Sigmoid colon (tissue), 7 donors: Measurements from ENCODE around the gene TLR8. TPM values are rescaled to one million over a fixed set of nuclear protein-coding genes. Genes with fewer than 3 reads are reported as not detected.

Experiments
- DNase-seq: peaks from one replicate; pipeline ENCODE4 v3.0.0-alpha.2; 2019
- H3K27ac ChIP-seq, 4 donors: fragments of 200-600 bp; sonication (generic); one replicate each; pipeline ENCODE4 v1.5.1; 2016 to 2019; ENCODE audit warnings: mild to moderate bottlenecking in 1 of 4
- H3K27me3 ChIP-seq, 3 donors: fragments of 200-600 bp; sonication (generic); one replicate each; pipeline ENCODE4 v1.5.1; 2019; ENCODE audit warnings: mild to moderate bottlenecking in 1 of 3
- H3K36me3 ChIP-seq, 4 donors: fragments of 200-600 bp; sonication (generic); one replicate each; pipeline ENCODE4 v1.5.1; 2016 to 2019
- H3K4me1 ChIP-seq, 4 donors: fragments of 200-600 bp; sonication (generic); one replicate each; pipeline ENCODE4 v1.5.1; 2017 to 2019
- H3K4me3 ChIP-seq, 4 donors: fragments of 200-600 bp; sonication (generic); one replicate each; pipeline ENCODE4 v1.5.1; 2017 to 2019; ENCODE audit warnings: mild to moderate bottlenecking in 2 of 4, moderate library complexity in 1 of 4
- H3K9me3 ChIP-seq, 4 donors: fragments of 200-600 bp in 3 of 4; sonication (generic) in 3 of 4; one replicate each; pipeline versions ENCODE4 v1.5.1 to v1.6.1; 2013 to 2019
- CTCF ChIP-seq, 4 experiments: fragments of 450-650 bp in 3 of 4; fragments of 200-600 bp in 1 of 4; IDR thresholded peaks; one replicate each; pipeline ENCODE4 v1.5.1; 2016 to 2019; ENCODE audit warnings: antibody characterized with exemption in 4 of 4, mild to moderate bottlenecking in 3 of 4, moderate library complexity in 2 of 4
- EP300 ChIP-seq, 4 donors: sonication (generic); formaldehyde crosslinking; IDR thresholded peaks; one replicate each; pipeline ENCODE4 v1.6.1; 2017; ENCODE audit warnings: antibody characterized with exemption in 4 of 4
- POLR2A ChIP-seq, 2 donors: fragments of 450-650 bp; IDR thresholded peaks; one replicate each; pipeline ENCODE4 v1.6.1; 2016; ENCODE audit warnings: antibody characterized with exemption in 2 of 2, mild to moderate bottlenecking in 2 of 2, moderate library complexity in 2 of 2
- POLR2AphosphoS5 ChIP-seq, 4 donors: sonication (generic); formaldehyde crosslinking; IDR thresholded peaks; one replicate each; pipeline ENCODE4 v1.6.1; 2017; ENCODE audit warnings: antibody characterized with exemption in 4 of 4
- WGBS, 2 donors: extraction: QIAGEN DNeasy Blood & Tissue Kit; methylation state at CpG; one replicate each; pipeline ENCODE4 v1.1.7; 2013; 5-methylcytosine and 5-hydroxymethylcytosine counted together
- intact Hi-C: fragments of 100-400 bp; cut with DNase I; formaldehyde crosslinking; loops from one replicate; pipeline ENCODE4 v1.15.1; 2023
- polyA plus RNA-seq, 3 donors: library from polyadenylated mRNA; stranded (reverse); fragments of 200-250 nt; gene quantifications; one replicate each; pipeline ENCODE4 v1.2.3, GENCODE V29; 2013
- total RNA-seq, 4 donors: library from RNA; depleted of rRNA; stranded (reverse); fragments of >200 nt; gene quantifications; one replicate each; pipeline ENCODE4 v1.1.0, GENCODE V29; 2016
- donor health status: healthy with polysubstance abuse.
- donor health status: Bipolar disorder and iron deficiency.
- donor health status: healthy.

TLR8 gene
- total and polyA plus RNA-seq, 7 donors: 0.28 to 3.0 (median 1.7) TPM

- H3K27ac ChIP-seq: no peak overlapping the region
- peaks cover 0 to 14% (median 2%) of the 10 kb centered on the region in 4 donors for H3K4me1 ChIP-seq
- H3K27me3 ChIP-seq: no peaks in the 10 kb centered on the region
- 82 to 94% methylated on average over 8 of the region's 8 CpGs for WGBS, 2 donors
- DNase-seq: no peak
- no peaks in the 10 kb centered on the region for H3K36me3 ChIP-seq
- intact Hi-C loops: no loop called here
- TF ChIP-seq POLR2AphosphoS5 (IDR thresholded peaks at IDR 0.05) (no peak), POLR2A (IDR thresholded peaks at IDR 0.05) (no peak), EP300 (IDR thresholded peaks at IDR 0.05) (no peak), CTCF (IDR thresholded peaks at IDR 0.05) (no peak)
- no peaks in the 10 kb centered on the region for H3K9me3 ChIP-seq
- no peak overlapping the region for H3K4me3 ChIP-seq
Measured at GRCh38 chrX:12953420-12953819, 47.0 kb downstream of the TLR8 start.

GRCh38 chrX:12954376-12954775 is 48.0 kb downstream of the TLR8 start:
- intact Hi-C loops: no loop called here
- no peaks in the 10 kb centered on the region for H3K9me3 ChIP-seq
- H3K27ac ChIP-seq: no peak overlapping the region
- H3K4me3 ChIP-seq: no peak overlapping the region
- DNase-seq: no peak
- 80 to 95% methylated on average over 9 of the region's 9 CpGs for WGBS, 2 donors
- H3K4me1 ChIP-seq: peaks cover 0 to 14% (median 2%) of the 10 kb centered on the region in 4 donors
- TF ChIP-seq POLR2A (IDR thresholded peaks at IDR 0.05) (no peak), POLR2AphosphoS5 (IDR thresholded peaks at IDR 0.05) (no peak), CTCF (IDR thresholded peaks at IDR 0.05) (no peak)
- no peaks in the 10 kb centered on the region for H3K27me3 ChIP-seq
- H3K36me3 ChIP-seq: no peaks in the 10 kb centered on the region

- Histone ChIP-seq H3K27me3 (no peaks in the 10 kb centered on the region), H3K36me3 (no peaks in the 10 kb centered on the region), H3K27ac (no peak overlapping the region), H3K9me3 (no peaks in the 10 kb centered on the region), H3K4me1 (peaks cover 0 to 7% (median 0%) of the 10 kb centered on the region in 4 donors), H3K4me3 (no peak overlapping the region)
- WGBS, 2 donors: 48 to 72% methylated on average over 4 of the region's 4 CpGs
- no peak for DNase-seq
- no peak for TF ChIP-seq EP300 (IDR thresholded peaks at IDR 0.05)
- TF ChIP-seq POLR2AphosphoS5 (IDR thresholded peaks at IDR 0.05): no peak
- no peak for TF ChIP-seq POLR2A (IDR thresholded peaks at IDR 0.05)
- no peak for TF ChIP-seq CTCF (IDR thresholded peaks at IDR 0.05)
- intact Hi-C loops: no loop called here
Measured at GRCh38 chrX:12954981-12955380, 48.6 kb downstream of the TLR8 start.

DNA sequence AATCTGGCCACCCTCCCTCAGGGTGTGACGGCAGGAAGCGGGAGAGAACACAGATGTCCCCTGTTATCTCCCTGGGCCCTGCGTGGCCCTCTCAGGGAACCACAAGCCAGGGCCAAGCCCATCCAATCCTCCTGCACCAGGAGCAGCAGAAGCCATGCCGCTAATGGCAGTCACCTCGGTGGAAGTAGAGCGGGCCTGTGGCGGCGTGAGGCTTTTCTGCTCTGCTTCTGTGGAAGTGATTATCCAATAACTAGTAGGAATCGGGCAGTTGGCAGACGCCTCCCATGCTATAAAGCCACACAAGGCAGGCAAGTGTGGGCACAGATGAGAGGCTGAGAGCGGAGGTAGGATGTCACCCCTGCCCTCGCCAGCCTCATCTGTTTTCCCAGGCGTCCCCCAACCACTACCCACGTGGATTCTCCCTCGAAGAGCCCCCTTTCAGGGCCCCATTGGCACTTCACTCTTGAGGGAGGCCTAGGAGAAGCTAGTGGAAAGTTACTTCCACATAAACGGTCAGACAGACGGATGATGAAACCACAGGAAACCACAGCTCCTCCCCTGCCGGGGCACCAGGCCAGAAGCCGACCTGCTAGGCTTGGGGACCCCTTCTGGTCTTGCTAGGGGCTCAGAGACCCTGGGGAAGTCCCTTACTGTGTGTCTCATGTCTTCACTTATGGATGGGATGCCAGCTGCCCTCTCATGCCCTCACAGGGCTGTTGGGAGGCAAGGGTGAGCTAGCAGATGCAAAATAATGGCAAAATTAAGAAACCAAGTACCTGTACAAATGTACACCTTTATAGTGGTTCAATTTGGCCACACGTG is 49.7 kb downstream of the TLR8 start:
- DNase-seq: no peak

More for the DNA sequence above, 49.7 kb downstream of the TLR8 start:
- Histone ChIP-seq H3K4me1 (no peaks in the 10 kb centered on the region), H3K9me3 (no peaks in the 10 kb centered on the region), H3K27me3 (no peaks in the 10 kb centered on the region), H3K27ac (peak overlapping the region; percentile 40 to 67 (median 50)), H3K4me3 (no peak overlapping the region), H3K36me3 (no peaks in the 10 kb centered on the region)
- intact Hi-C loops: no loop called here
- TF ChIP-seq POLR2A (IDR thresholded peaks at IDR 0.05) (no peak), EP300 (IDR thresholded peaks at IDR 0.05) (no peak), POLR2AphosphoS5 (IDR thresholded peaks at IDR 0.05) (no peak), CTCF (IDR thresholded peaks at IDR 0.05) (no peak)
- 20 to 44% methylated on average over 20 of the region's 20 CpGs for WGBS, 2 donors
